K562 (cell line): ENCODE data around the gene TRNT1. TPM values are rescaled to one million over a fixed set of nuclear protein-coding genes. Genes with fewer than 3 reads are reported as not detected.

Experiments
- ATAC-seq: fragments of 200-7000 bp; cut with Tn5 transposase; 3 replicates; pipeline ENCODE4 v1.9.1; 2020; ENCODE audit warnings: moderate library complexity
- BruUV-seq: library from RNA; stranded (reverse); fragments of 400-500 nt; replicated peaks from 2 replicates; lab custom pipeline; 2021; lab: Mats Ljungman, UMichigan
- CTCF ChIA-PET: fragments of 300-600 bp; formaldehyde crosslinking; extraction: SDS; loops from one replicate; lab custom pipeline; 2021; ENCODE audit warnings: low intra/inter-chr PET ratio; lab: Yijun Ruan, JAX
- POLR2A ChIA-PET: fragments of 300-600, 350-650 bp; sonication (Branson Sonifier 250); formaldehyde crosslinking; extraction: SDS; loops from one replicate; lab custom pipeline; 2021; ENCODE audit warnings: antibody characterized with exemption, inconsistent platforms; lab: Yijun Ruan, JAX
- DNase-seq, 4 experiments: peaks; one replicate each; pipeline versions ENCODE4 v3.0.0 to v3.0.0-alpha.2; 2011 to 2018; ENCODE audit warnings: low spot score in 3 of 4, mixed read lengths in 3 of 4; ENCODE audit errors: extremely low read depth in 1 of 4
- FAIRE-seq: peaks from 2 replicates; lab custom pipeline; 2011; peaks lifted over from hg19 to GRCh38; lab: Jason Lieb, UNC
- H2AFZ ChIP-seq: 2 replicates; pipeline ENCODE4 v1.6.0; 2011; ENCODE audit warnings: low read depth, low read length, control low read depth, inconsistent platforms
- H3K27ac ChIP-seq: fragments of 200-600 bp; 3 replicates; pipeline ENCODE4 v1.8.0; 2011; ENCODE audit warnings: low read depth, mild to moderate bottlenecking, control low read depth, inconsistent platforms, low read length, moderate library complexity, mixed read lengths; ENCODE audit errors: extremely low read depth
- H3K27me3 ChIP-seq, 2 experiments: fragments of 300-600 bp in 1 of 2; 2 replicates in 1 of 2; 3 replicates in 1 of 2; pipeline versions ENCODE4 v1.6.0 to v1.8.0; 2011; ENCODE audit warnings: inconsistent platforms in 2 of 2, low read length in 2 of 2, mild to moderate bottlenecking in 1 of 2, mixed read lengths in 1 of 2, moderate library complexity in 1 of 2; ENCODE audit not compliant: control insufficient read depth in 2 of 2, insufficient read depth in 2 of 2
- H3K36me3 ChIP-seq: fragments of 300-600 bp; 3 replicates; pipeline ENCODE4 v1.8.0; 2011; ENCODE audit warnings: mild to moderate bottlenecking, low read length, inconsistent platforms; ENCODE audit not compliant: control insufficient read depth, insufficient read depth
- H3K4me1 ChIP-seq, 2 experiments: fragments of 200-600 bp in 1 of 2; replicated peaks in 1 of 2; 2 replicates in 1 of 2; 3 replicates in 1 of 2; pipeline versions ENCODE4 v1.5.1 to v1.8.0; 2011; ENCODE audit warnings: inconsistent platforms in 2 of 2, low read length in 2 of 2, mild to moderate bottlenecking in 1 of 2, mixed read lengths in 1 of 2, moderate library complexity in 1 of 2; ENCODE audit not compliant: control insufficient read depth in 2 of 2, insufficient read depth in 2 of 2
- H3K4me2 ChIP-seq: 2 replicates; pipeline ENCODE4 v1.6.1; 2011; ENCODE audit warnings: low read length, control low read depth, inconsistent platforms, mixed read lengths; ENCODE audit not compliant: insufficient read depth
- H3K4me3 ChIP-seq: fragments of 200-600 bp; sonication (generic), shearing (Covaris generic); 2 replicates; pipeline ENCODE4 v1.5.1; 2016; ENCODE audit warnings: control low read depth, inconsistent platforms
- H3K79me2 ChIP-seq: fragments of 200-600 bp; 3 replicates; pipeline ENCODE4 v1.8.0; 2011; ENCODE audit warnings: low read length, inconsistent platforms; ENCODE audit not compliant: control insufficient read depth, insufficient read depth
- H3K9ac ChIP-seq, 2 experiments: 2 replicates each; pipeline versions ENCODE4 v1.6.0 to v1.6.1; 2011; ENCODE audit warnings: low read depth in 2 of 2, low read length in 2 of 2, control low read depth in 1 of 2, inconsistent platforms in 1 of 2, mild to moderate bottlenecking in 1 of 2, mixed read lengths in 1 of 2; ENCODE audit not compliant: insufficient read depth in 1 of 2
- H3K9me1 ChIP-seq: one replicate; pipeline ENCODE4 v1.6.0; 2011; ENCODE audit warnings: inconsistent platforms, mild to moderate bottlenecking, low read length, moderate library complexity; ENCODE audit not compliant: control insufficient read depth, insufficient read depth
- H3K9me3 ChIP-seq: replicated peaks from 2 replicates; pipeline ENCODE4 v1.5.1; 2011; ENCODE audit warnings: low read depth, low read length, inconsistent platforms; ENCODE audit not compliant: control insufficient read depth, insufficient read depth
- H4K20me1 ChIP-seq: replicated peaks from 2 replicates; pipeline ENCODE4 v1.6.1; 2011; ENCODE audit warnings: low read length, inconsistent platforms, mixed read lengths; ENCODE audit not compliant: control insufficient read depth, insufficient read depth
- ATF6 ChIP-seq: sonication (generic); formaldehyde crosslinking; IDR thresholded peaks from 2 replicates; pipeline ENCODE4 v1.4.0; 2020; ENCODE audit warnings: mild to moderate bottlenecking, missing genetic modification reagents
- ATF7 ChIP-seq: fragments of 450-650 bp; IDR thresholded peaks from 2 replicates; pipeline ENCODE4 v1.7.1; 2014; ENCODE audit warnings: mild to moderate bottlenecking, moderate library complexity
- CTCF ChIP-seq, 3 experiments: IDR thresholded peaks in 2 of 3; conservative IDR thresholded peaks in 1 of 3; 2 replicates each; pipeline ENCODE4 v1.5.1; 2011 to 2012; ENCODE audit warnings: low read length in 3 of 3, mild to moderate bottlenecking in 3 of 3, control low read depth in 2 of 3, improper control_type of control experiment in 1 of 3, inconsistent platforms in 1 of 3, low read depth in 1 of 3, mixed read lengths in 1 of 3, moderate library complexity in 1 of 3; ENCODE audit not compliant: insufficient read depth in 2 of 3
- DMBX1 ChIP-seq: fragments of 250-450 bp; sonication (Bioruptor Pico); IDR thresholded peaks from 2 replicates; pipeline ENCODE4 v1.8.0; 2022; ENCODE audit warnings: inconsistent platforms, mild to moderate bottlenecking, moderate library complexity, borderline replicate concordance
- FOSL1 ChIP-seq: fragments of 200-800 bp; sonication (Bioruptor generic); conservative IDR thresholded peaks from 2 replicates; pipeline ENCODE4 v1.6.1; 2016; ENCODE audit warnings: missing genetic modification characterization, missing compliant biosample characterization
- GMEB1 ChIP-seq: fragments of 250-450 bp; sonication (Bioruptor Pico); IDR thresholded peaks from 2 replicates; pipeline ENCODE4 v1.4.0; 2020; ENCODE audit warnings: mild to moderate bottlenecking
- HBP1 ChIP-seq: fragments of 450-650 bp; formaldehyde crosslinking; IDR thresholded peaks from 2 replicates; pipeline ENCODE4 v1.4.0; 2022; ENCODE audit warnings: missing genetic modification characterization
- KAT2B ChIP-seq: IDR thresholded peaks from one replicate; pipeline ENCODE4 v1.6.1; 2012; ENCODE audit warnings: low read depth, mild to moderate bottlenecking, control low read depth, inconsistent platforms, low read length, moderate library complexity
- U2AF1 ChIP-seq: fragments of 200-400 bp; formaldehyde crosslinking; optimal IDR thresholded peaks from 2 replicates; pipeline ENCODE3; 2017; ENCODE audit warnings: mild to moderate bottlenecking, low read depth, low read length, moderate library complexity
- ZNF277 ChIP-seq: fragments of 250-450 bp; sonication (Bioruptor Pico); IDR thresholded peaks from 2 replicates; pipeline ENCODE4 v1.8.0; 2022; ENCODE audit warnings: inconsistent platforms, mild to moderate bottlenecking, moderate library complexity, borderline replicate concordance
- ZNF431 ChIP-seq: sonication (generic); formaldehyde crosslinking; IDR thresholded peaks from 2 replicates; pipeline ENCODE4 v1.8.0; 2022; ENCODE audit warnings: mild to moderate bottlenecking, missing genetic modification reagents
- WGBS: fragments of 100-300 bp; shearing (Covaris generic); methylation state at CpG from one replicate; pipeline ENCODE4 v1.1.6; 2016; ENCODE audit warnings: low coverage, mixed read lengths; ENCODE audit not compliant: insufficient coverage; ENCODE audit errors: missing lambda C conversion rate; 5-methylcytosine and 5-hydroxymethylcytosine counted together
- in situ Hi-C: fragments of 300-500 bp; cut with MboI; formaldehyde crosslinking; loops from 4 replicates; pipeline ENCODE4 v1.15.0; 2018; ENCODE audit warnings: inconsistent platforms, mixed read lengths
- intact Hi-C: fragments of 100-400 bp; cut with micrococcal nuclease; formaldehyde crosslinking; loops from 2 replicates; pipeline ENCODE4 v1.14.2; 2022
- polyA plus RNA-seq, 8 experiments: library from polyadenylated mRNA; depleted of rRNA in 4 of 8; stranded (reverse) in 5 of 8; unstranded in 3 of 8; fragments of >200 nt; fragmentation: Nextera tagmentation in 2 of 8; fragmentation: Illumina TruSeq in 1 of 8; extraction: Ambion mirVana in 2 of 8; extraction: Trizol in 1 of 8; gene quantifications; 2 replicates each; pipeline versions ENCODE4 v1.2.1 to v1.2.3, GENCODE V29; 2011 to 2014; ENCODE audit warnings: inconsistent platforms in 1 of 8, missing spikeins in 1 of 8
- total RNA-seq, 7 experiments: library from RNA; depleted of rRNA in 6 of 7; stranded (reverse); fragments of >200 nt in 6 of 7; fragmentation: Illumina TruSeq in 2 of 7; extraction: Trizol in 2 of 7; gene quantifications; 2 replicates each; pipeline versions ENCODE4 v1.2.1 to v1.2.3, GENCODE V29; 2011 to 2021; ENCODE audit warnings: low replicate concordance in 1 of 7

The TRNT1 gene
- total and polyA plus RNA-seq, 9 of the 15 experiments (the other 6 are each of a cell fraction or from before 2014, with no cell fraction given): 38.1 to 58.2 (median 47.4) TPM

GRCh38 chr3:3179407-3180094, 52.8 kb downstream of the TRNT1 start, which contains the start of gene CRBN:
CRBN (minus strand) TSS chr3:3179691; CDS start chr3:3179687, 4 bp downstream.
- Histone ChIP-seq H3K4me3 (peak within 1 kb of the TSS; percentile 80), H3K9me1 (no peaks in the 10 kb centered on the region), H3K9ac (peak within 1 kb of the TSS; percentile 84 to 99), H3K27ac (peak within 1 kb of the TSS; percentile 79), H3K36me3 (peaks cover 14% of the 10 kb centered on the region; the same call in 1 of the 3 replicates), H2AFZ (peak within 1 kb of the TSS; percentile 99), H3K79me2 (peaks cover 40% of the 10 kb centered on the region), H3K27me3 (no peaks in the 10 kb centered on the region; a peak in 1 of 5 replicates), H3K4me1 (peaks cover 4 to 18% of the 10 kb centered on the region in 2 experiments; a peak in 3 of 5 replicates), H4K20me1 (no peaks in the 10 kb centered on the region; the same call in 1 of the 2 replicates), H3K9me3 (no peaks in the 10 kb centered on the region), H3K4me2 (peak within 1 kb of the TSS; percentile 96)
- FAIRE-seq (peak; percentile 85), ATAC-seq (peak; percentile 99), DNase-seq (peak; percentile 94 to 96 (median 96))
- CTCF ChIA-PET: interaction anchor here (0.7 kb wide), 1 partner anchor 1131 kb away, joined by 3 read pairs; no protein-coding TSS in a partner anchor
- no TSS peak for BruUV-seq
- intact Hi-C loops: loop anchor here (10.0 kb wide), 1 partner anchor 145 kb away; no protein-coding TSS in a partner anchor
- POLR2A ChIA-PET: interaction anchor here (0.6 to 1.3 kb wide), 5 partner anchors 10 to 1122 kb away, joined by 3 to 5 read pairs (median 3); no protein-coding TSS in a partner anchor
- in situ Hi-C loops: no loop called here
- 1% methylated on average over 47 of the region's 56 CpGs for WGBS
- TF ChIP-seq ZNF277 (CRISPR knock-in tag): no peak
- TF ChIP-seq ZNF431 (CRISPR knock-in tag): 0 out of 2 replicates have a peak, but pooled peaks have one; percentile 48
- no peak for TF ChIP-seq DMBX1 (CRISPR knock-in tag)
- TF ChIP-seq HBP1 (CRISPR knock-in tag): peak; percentile 81; the same call in 1 of the 2 replicates
- TF ChIP-seq U2AF1: peak; percentile 44
- TF ChIP-seq FOSL1 (tag): peak; percentile 39; the same call in 1 of the 2 replicates
- no peak for TF ChIP-seq ATF6 (CRISPR knock-in tag)
- peak; percentile 94 to 99 (median 97) for TF ChIP-seq CTCF (IDR thresholded peaks at IDR 0.05 in 2 of 3, conservative IDR thresholded peaks at IDR 0.05 in 1 of 3; ENCODE audit: insufficient read depth in 2 of 3, low read depth in 1 of 3, low read length in 3 of 3)
- peak; percentile 78 for TF ChIP-seq ATF7
- TF ChIP-seq GMEB1 (CRISPR knock-in tag): peak; percentile 53
- peak; percentile 54 for TF ChIP-seq KAT2B
